HG03103 (cell line): Measurements from ENCODE around the gene MIPEP.
"Not testable (repeated sequence)": the region's sequence is repeated elsewhere in the genome, so short reads cannot be mapped to it uniquely, and the experiment has no call there.

Source experiments
- ATAC-seq: cut with Tn5 transposase; IDR thresholded peaks from one replicate; pipeline ENCODE4 v1.9.1; 2021; ENCODE audit warnings: low read depth; ENCODE audit not compliant: unreplicated experiment

Gene MIPEP

DNA sequence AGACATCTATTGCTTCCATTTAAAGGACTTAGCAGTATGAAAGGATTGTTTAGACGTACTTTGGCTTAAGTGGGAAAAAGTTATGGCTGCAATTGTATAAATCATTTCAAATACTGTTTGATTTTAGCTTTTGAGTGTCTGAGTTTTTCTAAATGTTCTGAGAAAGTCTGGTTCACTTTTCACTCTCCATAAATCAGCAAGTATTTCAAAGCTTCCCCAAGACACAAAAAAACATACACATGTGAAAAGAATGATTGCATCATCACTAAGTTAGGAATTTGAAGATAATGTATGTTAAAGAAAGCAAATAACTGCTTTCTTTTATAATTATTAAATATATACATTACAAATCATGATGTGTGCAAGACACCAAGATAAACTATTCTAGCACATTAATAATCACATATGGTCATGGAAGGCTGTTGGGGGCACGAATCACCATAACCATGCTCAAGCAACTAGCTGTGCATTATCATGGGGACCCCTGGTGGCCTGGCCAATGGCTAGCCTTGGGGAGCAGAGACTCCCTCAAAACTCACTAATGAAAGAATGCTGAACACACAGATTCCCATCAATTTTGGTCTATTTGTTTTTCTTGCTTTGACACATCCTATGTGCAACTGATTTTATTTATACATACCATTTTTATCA lies 111.1 kb downstream of the MIPEP start:
- no peak for ATAC-seq

DNA sequence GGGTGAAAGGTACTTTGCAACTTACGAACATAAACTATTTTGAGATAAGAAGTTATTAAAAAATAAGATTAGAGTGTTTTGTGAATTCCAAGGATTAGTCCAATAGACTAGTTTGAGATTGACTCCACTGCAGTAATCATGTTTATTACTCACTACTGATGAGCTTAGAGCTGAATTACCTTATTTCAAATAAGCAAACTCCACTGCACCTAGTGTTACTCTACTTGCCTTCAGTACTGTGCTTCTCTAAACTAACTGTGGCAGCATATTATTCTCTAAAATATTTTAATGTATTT lies 111.7 kb downstream of the MIPEP start:
- peak; percentile 17 for ATAC-seq

GRCh38 chr13:23776698-23777574 lies 112.3 kb downstream of the MIPEP start:
- ATAC-seq, result peak; percentile 96

DNA sequence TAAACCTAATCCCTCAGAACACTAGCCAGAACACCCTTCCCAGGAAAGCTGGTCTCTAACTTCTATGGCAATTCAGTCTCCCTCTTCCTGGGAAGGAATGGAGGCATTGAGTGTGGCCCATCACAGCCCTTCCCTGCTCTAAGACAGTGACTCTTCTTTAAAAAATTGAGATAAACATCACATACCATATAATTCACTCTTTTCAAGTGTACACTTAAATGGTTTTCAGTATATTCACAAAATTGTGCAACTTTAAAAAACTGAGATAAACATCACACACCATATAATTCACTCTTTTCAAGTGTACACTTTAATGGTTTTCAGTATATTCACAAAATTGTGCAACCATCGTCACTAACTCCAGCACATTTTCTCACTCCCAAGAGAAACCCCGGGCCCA lies 116.5 kb downstream of the MIPEP start:
- no peak for ATAC-seq

GRCh38 chr13:23771956-23772355 lies 117.2 kb downstream of the MIPEP start:
- no peak for ATAC-seq

- peak; percentile 93 for ATAC-seq
These were observed 117.6 kb downstream of the MIPEP start for GRCh38 chr13:23771552-23771951.

DNA sequence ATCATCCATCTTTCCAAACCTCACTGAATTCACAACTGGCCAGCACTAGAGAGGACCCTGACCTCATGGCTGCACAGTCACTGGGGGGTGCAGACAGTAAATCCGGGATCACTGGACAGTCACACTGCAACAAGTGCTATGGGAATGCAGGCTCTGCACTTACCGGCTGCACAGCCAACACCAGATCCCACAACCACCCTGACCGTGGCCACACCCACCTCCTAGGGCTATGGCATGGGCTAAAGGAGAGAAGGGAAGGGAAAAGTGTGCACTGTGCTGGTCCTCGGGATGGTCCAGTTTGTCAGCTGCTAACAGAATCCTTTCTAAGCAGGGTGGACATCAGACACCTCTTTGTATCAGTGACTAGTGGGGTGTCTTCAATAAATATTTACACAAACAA lies 118.2 kb downstream of the MIPEP start:
- ATAC-seq, result no peak

GRCh38 chr13:23770428-23770827 lies 118.8 kb downstream of the MIPEP start:
- ATAC-seq, result no peak

DNA sequence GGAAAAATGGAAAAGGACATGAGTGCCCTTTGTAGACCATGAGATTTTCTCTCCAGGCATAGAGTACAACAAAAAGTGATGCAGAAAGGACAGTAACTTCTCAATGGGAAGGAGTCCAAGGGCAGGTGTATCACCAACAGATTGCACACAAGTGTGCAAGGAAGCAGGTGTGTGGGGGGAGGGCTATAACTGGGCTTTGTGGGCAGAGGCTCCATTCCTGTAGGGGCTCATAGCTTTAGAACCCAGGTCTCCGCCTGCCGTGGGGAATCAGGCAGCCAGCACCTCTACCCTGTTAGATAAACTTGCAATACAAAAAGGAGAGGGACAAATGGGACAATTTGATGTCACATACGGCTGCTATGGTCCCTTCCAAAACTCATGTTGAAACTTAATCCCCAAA lies 119.8 kb downstream of the MIPEP start:
- no peak for ATAC-seq

DNA sequence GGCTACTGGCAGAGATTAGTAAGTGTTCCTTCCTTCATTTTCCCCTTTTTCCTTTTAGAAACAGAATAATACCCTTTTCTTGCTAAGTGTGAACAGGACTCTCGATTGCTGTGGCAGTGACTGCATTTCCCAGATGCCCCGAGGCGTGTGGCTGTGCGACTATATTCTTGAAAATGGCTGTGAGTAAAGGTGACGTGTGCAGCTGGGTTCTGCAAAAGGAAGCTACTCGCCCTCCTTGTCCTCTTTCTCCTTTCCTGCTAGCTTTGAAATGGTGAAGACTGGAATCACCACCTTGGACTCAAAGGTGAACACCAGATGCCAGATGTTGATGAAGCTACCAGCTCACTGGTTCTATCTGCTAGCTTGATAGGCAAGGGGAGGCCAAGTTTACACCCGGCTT lies 121.4 kb downstream of the MIPEP start:
- no peak for ATAC-seq

DNA sequence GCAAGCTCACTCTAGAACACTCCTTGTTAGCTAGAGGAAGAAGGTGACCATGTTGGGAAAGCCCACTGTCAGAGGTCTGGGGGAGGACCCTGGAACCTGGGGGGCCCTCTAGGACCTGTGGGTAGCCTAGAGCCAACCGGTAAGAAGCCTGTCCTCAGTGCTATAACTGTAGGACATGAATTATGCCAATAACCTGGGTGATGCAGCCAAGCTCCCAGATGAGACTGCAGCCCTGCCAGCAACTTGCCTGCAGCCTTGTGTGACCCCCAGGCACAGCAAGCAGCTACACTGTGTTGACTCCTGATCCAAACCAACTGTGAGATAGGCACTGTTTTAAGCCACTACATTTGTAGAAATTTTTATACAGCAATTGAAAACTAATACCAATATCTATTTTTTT lies 122.3 kb downstream of the MIPEP start:
- no peak for ATAC-seq

DNA sequence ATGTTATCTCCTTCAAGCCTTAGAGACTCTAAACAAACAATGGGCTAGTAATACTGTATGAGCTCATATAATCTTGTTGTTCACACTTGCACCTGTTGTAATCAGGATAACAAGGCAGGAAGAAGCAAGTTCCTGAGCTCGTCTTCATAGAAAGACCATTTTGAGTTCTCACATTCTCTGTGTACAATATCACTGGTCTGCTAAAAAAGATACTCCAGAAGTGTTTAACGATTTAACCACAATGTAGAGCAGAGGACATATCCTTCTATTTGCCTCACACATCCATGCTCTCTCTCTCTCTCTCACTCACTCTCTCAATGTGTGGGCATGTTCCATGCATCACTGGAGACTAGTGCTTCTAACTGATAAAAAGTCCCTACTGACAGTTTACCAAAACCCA lies 122.9 kb downstream of the MIPEP start:
- no peak for ATAC-seq

DNA sequence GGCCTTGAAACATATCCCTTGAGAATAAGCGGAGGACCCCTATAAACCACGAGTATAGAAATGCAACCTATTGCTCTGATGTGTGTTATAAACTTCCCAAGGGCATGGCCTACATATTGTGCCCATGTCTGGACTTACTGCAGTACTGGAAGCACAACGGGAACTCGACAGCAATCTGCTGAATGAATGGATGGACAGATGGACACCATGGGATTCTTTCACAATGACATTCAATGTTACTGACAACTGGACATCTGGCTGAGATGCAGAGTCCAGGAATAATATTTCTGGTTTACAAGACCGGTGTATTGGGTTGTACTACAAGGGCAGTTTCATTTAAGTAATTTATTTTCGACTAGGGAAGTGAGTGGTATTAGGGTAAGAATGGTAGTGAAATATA lies 123.7 kb downstream of the MIPEP start:
- ATAC-seq, result no peak

GRCh38 chr13:23763318-23763717 lies 125.9 kb downstream of the MIPEP start:
- ATAC-seq, result no peak

- ATAC-seq, result not testable (repeated sequence)
These were observed 127.4 kb downstream of the MIPEP start for GRCh38 chr13:23761760-23762159.

DNA sequence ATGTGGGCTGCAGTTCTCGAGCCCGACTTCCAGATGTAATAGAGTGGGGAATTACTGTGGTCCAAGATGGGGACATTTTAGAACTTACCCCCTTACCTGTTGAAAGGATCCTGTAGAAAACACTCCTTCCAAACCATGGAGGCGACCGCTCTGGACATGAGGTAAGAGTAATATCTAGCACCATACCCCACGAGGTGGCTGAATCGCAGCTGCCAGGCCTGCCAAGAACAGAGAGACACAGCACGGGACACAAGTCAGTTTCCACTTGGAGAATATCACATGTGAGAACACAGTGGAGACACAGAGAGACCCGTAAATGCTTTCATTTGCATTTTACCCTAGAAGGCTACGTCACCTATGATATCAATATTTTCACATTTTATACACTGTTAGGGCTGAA lies 129.2 kb downstream of the MIPEP start:
- ATAC-seq, result no peak

GRCh38 chr13:23758798-23759527 lies 130.2 kb downstream of the MIPEP start:
- ATAC-seq, result no peak

DNA sequence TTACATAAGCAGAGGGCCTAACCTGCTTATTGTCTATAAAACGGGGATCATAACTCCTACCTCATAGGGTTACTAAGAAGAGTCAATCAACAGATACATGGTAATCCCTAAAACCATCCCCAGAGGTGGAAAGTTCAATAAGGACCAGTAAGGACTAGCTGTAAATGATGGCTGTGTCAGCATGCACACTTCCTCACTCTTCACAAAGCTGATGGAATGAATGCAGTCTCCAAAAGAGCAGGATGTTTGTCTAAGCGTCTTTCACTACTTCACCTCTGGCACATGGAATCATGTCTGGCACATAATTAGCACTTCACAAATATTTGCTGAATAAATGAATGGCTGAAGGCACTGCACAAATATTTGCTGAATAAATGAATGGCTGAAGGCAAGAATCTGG lies 134.2 kb downstream of the MIPEP start:
- ATAC-seq, result no peak

- no peak for ATAC-seq
These were observed 134.7 kb downstream of the MIPEP start for GRCh38 chr13:23754506-23754905.

DNA sequence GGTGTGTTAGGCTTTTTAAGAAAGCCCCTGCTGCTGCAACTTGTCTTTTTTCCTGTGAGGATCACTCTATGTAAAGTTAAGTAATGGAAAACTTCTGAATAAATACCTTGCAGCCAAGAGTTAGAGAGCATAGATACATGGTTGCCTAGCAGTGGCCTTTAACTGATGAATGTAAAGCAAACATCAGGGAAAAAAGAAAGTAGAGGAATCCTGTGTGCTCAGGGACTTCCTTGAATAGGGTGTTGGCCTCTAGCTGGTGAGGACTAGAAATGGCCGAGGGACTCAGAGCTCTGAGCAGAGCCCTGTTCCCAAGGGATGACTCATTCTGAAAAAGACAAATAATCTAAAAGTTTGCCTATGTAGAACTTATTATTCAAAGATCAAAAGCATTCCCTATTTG lies 135.7 kb downstream of the MIPEP start:
- ATAC-seq, result no peak

DNA sequence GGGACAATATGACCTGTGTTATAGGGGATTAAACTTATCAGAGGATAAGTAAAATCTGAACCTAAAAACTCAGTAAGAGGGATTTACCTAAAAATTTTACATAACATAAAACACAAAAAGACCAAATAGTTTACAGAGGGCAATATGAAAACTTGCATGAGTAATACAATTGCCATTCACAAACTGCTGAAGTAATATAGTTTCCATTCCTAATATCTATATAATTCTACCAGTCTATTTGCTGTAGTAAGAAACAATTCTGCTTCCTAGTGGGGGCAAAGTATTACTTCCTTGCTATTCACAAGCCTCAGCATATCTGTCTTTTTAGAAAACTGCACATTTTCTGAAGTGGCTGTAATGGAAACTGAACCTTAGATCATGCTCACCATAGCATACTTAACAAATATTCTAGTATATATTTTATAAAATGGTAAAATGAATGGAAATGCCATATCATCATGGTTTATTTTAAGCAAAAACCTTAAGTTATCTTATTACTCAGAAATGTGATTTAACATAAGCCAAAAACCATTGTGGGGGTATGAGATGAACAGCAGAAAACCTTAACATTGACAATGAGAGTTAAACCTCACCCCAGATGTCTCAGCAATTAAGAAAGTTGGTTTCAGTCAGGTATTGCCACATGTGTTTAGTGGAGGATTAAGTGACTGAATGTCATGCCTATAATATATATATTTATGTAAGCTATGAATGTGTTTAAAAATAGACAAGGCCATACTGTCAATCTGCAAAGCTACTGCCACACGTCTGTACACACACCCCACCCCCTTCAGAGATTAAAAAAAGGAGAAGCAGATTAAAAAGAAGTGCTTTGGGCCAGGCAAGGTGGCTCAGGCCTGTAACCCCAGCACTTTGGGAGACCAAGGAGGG lies 136.8 kb downstream of the MIPEP start:
- ATAC-seq, result peak; percentile 64
